Loucy (cell line): ENCODE measurements around the gene IER5.

Experiments
- CTCF ChIP-seq: fragments of 200-600 bp; sonication (generic); conservative IDR thresholded peaks from 2 replicates; pipeline ENCODE4 v1.5.1; 2014; ENCODE audit warnings: mild to moderate bottlenecking, antibody characterized with exemption, low read length
- EZH2phosphoT487 ChIP-seq: fragments of 200-600 bp; IDR thresholded peaks from 2 replicates; pipeline ENCODE4 v1.6.1; 2018; ENCODE audit warnings: antibody characterized with exemption, mild to moderate bottlenecking, moderate library complexity, borderline replicate concordance

- TF ChIP-seq CTCF (peak; percentile 74), EZH2phosphoT487 (no peak)
These were observed 4.5 kb upstream of the IER5 start for GRCh38 chr1:181083842-181084605.
